Measurements from ENCODE around the gene NPDC1. TPM values are rescaled to one million over a fixed set of nuclear protein-coding genes. Genes with fewer than 3 reads are reported as not detected.
A peak's percentile ranks its signal among the peaks of the same experiment; 100 is the strongest.
"Not testable (repeated sequence)": the region's sequence is repeated elsewhere in the genome, so short reads cannot be mapped to it uniquely, and the experiment has no call there.

NPDC1 gene
- total and polyA plus RNA-seq, 4 experiments from 2014 or later: 20.7 to 32.2 (median 22.1) TPM

GRCh38 chr9:137007108-137007815, 38.7 kb downstream of the NPDC1 start:
- Histone ChIP-seq H3K27ac (ENCODE audit: low read depth, low read length) (no peak overlapping the region), H3K9me3 (ENCODE audit: control insufficient read depth in 1 of 2, low read length in 2 of 2) (no peaks in the 10 kb centered on the region), H3K4me1 (ENCODE audit: insufficient read depth, low read length) (no peaks in the 10 kb centered on the region), H3K27me3 (ENCODE audit: insufficient read depth, low read length) (no peaks in the 10 kb centered on the region), H3K36me3 (ENCODE audit: insufficient read depth, low read length) (no peaks in the 10 kb centered on the region), H3K4me3 (ENCODE audit: low read length in 2 of 2) (no peak overlapping the region)
- intact Hi-C loops (cut with micrococcal nuclease): no loop called here
- Mint-ChIP-seq H3K27ac (no peak overlapping the region), H3K9me3 (peaks cover 0 to 2% (median 0%) of the 10 kb centered on the region in 8 donors), H3K4me1 (peaks cover 0 to 5% (median 0%) of the 10 kb centered on the region in 4 donors), H3K4me3 (no peak overlapping the region), H3K27me3 (no peaks in the 10 kb centered on the region), H3K36me3 (peaks cover 0 to 3% of the 10 kb centered on the region in 2 donors)
- no peak for DNase-seq
- POLR2A ChIA-PET (ENCODE audit: partially characterized antibody): interaction anchor here (1.4 to 1.5 kb wide), 2 partner anchors 20 to 28 kb away, joined by 3 to 4 read pairs; no protein-coding TSS in a partner anchor
- CTCF ChIA-PET (ENCODE audit: partially characterized antibody): interaction anchor here (1.1 to 1.4 kb wide), 2 partner anchors 14 to 28 kb away, joined by 3 read pairs; no protein-coding TSS in a partner anchor

- Mint-ChIP-seq H3K4me1 (peaks cover 0 to 5% (median 0%) of the 10 kb centered on the region in 4 donors), H3K4me3 (no peak overlapping the region), H3K36me3 (peaks cover 0 to under 1% of the 10 kb centered on the region in 2 donors), H3K27ac (peak overlapping the region in 2 of 7 donors; percentile 42 to 79), H3K27me3 (no peaks in the 10 kb centered on the region), H3K9me3 (peaks cover 0 to 2% (median 0%) of the 10 kb centered on the region in 8 donors)
- ChIA-PET CTCF (ENCODE audit: partially characterized antibody) (interaction anchor here (1.1 to 1.4 kb wide), 3 partner anchors 15 to 29 kb away, joined by 3 read pairs; no protein-coding TSS in a partner anchor), POLR2A (ENCODE audit: partially characterized antibody) (interaction anchor here (1.2 to 1.4 kb wide), 3 partner anchors 21 to 28 kb away, joined by 3 to 4 read pairs (median 3); no protein-coding TSS in a partner anchor)
- H3K27ac ChIP-seq (ENCODE audit: low read depth, low read length): no peak overlapping the region
- H3K4me1 ChIP-seq (ENCODE audit: insufficient read depth, low read length): no peaks in the 10 kb centered on the region
- intact Hi-C loops (cut with micrococcal nuclease): no loop called here
- no peak overlapping the region for H3K4me3 ChIP-seq (ENCODE audit: low read length in 2 of 2)
- no peaks in the 10 kb centered on the region for H3K27me3 ChIP-seq (ENCODE audit: insufficient read depth, low read length)
- DNase-seq: no peak
- H3K9me3 ChIP-seq (ENCODE audit: control insufficient read depth in 1 of 2, low read length in 2 of 2): no peaks in the 10 kb centered on the region
- no peaks in the 10 kb centered on the region for H3K36me3 ChIP-seq (ENCODE audit: insufficient read depth, low read length)
Measured at GRCh38 chr9:137006116-137007003, 39.6 kb downstream of the NPDC1 start.

- H3K27me3 ChIP-seq (ENCODE audit: insufficient read depth, low read length); H3K27ac ChIP-seq (ENCODE audit: low read depth, low read length); H3K9me3 Mint-ChIP-seq; DNase-seq; H3K27ac Mint-ChIP-seq; H3K36me3 ChIP-seq (ENCODE audit: insufficient read depth, low read length); H3K4me3 ChIP-seq (ENCODE audit: low read length in 2 of 2); H3K36me3 Mint-ChIP-seq; H3K27me3 Mint-ChIP-seq; H3K4me3 Mint-ChIP-seq; intact Hi-C loops (cut with micrococcal nuclease); H3K9me3 ChIP-seq (ENCODE audit: control insufficient read depth in 1 of 2, low read length in 2 of 2): not testable (repeated sequence)
- H3K4me1 ChIP-seq (ENCODE audit: insufficient read depth, low read length): peaks cover 12% of the 10 kb centered on the region
- CTCF ChIA-PET (ENCODE audit: partially characterized antibody): interaction anchor here (0.7 to 3.9 kb wide), 3 partner anchors 15 to 31 kb away, joined by 3 to 18 read pairs (median 4); no protein-coding TSS in a partner anchor
- peaks cover 5 to 21% (median 6%) of the 10 kb centered on the region in 4 donors for H3K4me1 Mint-ChIP-seq
- POLR2A ChIA-PET (ENCODE audit: partially characterized antibody): interaction anchor here (1.3 kb wide), 1 partner anchor 8 kb away, joined by 3 read pairs; the partner anchor contains the start of gene CLIC3
Measured at GRCh38 chr9:137004285-137004684, 41.7 kb downstream of the NPDC1 start.

- ChIA-PET POLR2A (ENCODE audit: partially characterized antibody) (interaction anchor here (1.2 kb wide), 1 partner anchor 10 kb away, joined by 3 read pairs; the partner anchor contains the start of gene PAXX), CTCF (ENCODE audit: partially characterized antibody) (interaction anchor here (0.6 to 3.9 kb wide), 5 partner anchors 27 to 69 kb away, joined by 3 to 18 read pairs (median 3); no protein-coding TSS in a partner anchor)
- Mint-ChIP-seq H3K4me1 (peaks cover 11 to 34% (median 15%) of the 10 kb centered on the region in 4 donors), H3K9me3 (peaks cover 0 to 2% (median 0%) of the 10 kb centered on the region in 8 donors), H3K4me3 (no peak overlapping the region), H3K27me3 (no peaks in the 10 kb centered on the region), H3K27ac (no peak overlapping the region), H3K36me3 (no peaks in the 10 kb centered on the region)
- no peaks in the 10 kb centered on the region for H3K27me3 ChIP-seq (ENCODE audit: insufficient read depth, low read length)
- H3K27ac ChIP-seq (ENCODE audit: low read depth, low read length): no peak overlapping the region
- H3K9me3 ChIP-seq (ENCODE audit: control insufficient read depth in 1 of 2, low read length in 2 of 2): no peaks in the 10 kb centered on the region
- H3K4me3 ChIP-seq (ENCODE audit: low read length in 2 of 2): no peak overlapping the region
- intact Hi-C loops (cut with micrococcal nuclease): no loop called here
- H3K4me1 ChIP-seq (ENCODE audit: insufficient read depth, low read length): peaks cover 25% of the 10 kb centered on the region
- DNase-seq: no peak
- no peaks in the 10 kb centered on the region for H3K36me3 ChIP-seq (ENCODE audit: insufficient read depth, low read length)
Measured at GRCh38 chr9:137002646-137003041, 43.3 kb downstream of the NPDC1 start.

- Histone ChIP-seq H3K4me1 (ENCODE audit: insufficient read depth, low read length) (peaks cover 31% of the 10 kb centered on the region), H3K27me3 (ENCODE audit: insufficient read depth, low read length) (no peaks in the 10 kb centered on the region), H3K36me3 (ENCODE audit: insufficient read depth, low read length) (no peaks in the 10 kb centered on the region), H3K9me3 (ENCODE audit: control insufficient read depth in 1 of 2, low read length in 2 of 2) (no peaks in the 10 kb centered on the region), H3K27ac (ENCODE audit: low read depth, low read length) (no peak overlapping the region), H3K4me3 (ENCODE audit: low read length in 2 of 2) (no peak overlapping the region)
- DNase-seq: no peak
- ChIA-PET POLR2A (ENCODE audit: partially characterized antibody) (interaction anchor here (1.1 to 1.2 kb wide), 2 partner anchors 9 to 128 kb away, joined by 3 read pairs; partner anchors contain the start of gene PAXX), CTCF (ENCODE audit: partially characterized antibody) (interaction anchor here (0.6 to 3.9 kb wide), 8 partner anchors 15 to 54 kb away, joined by 3 to 18 read pairs (median 4); partner anchors contain the start of gene ABCA2)
- intact Hi-C loops (cut with micrococcal nuclease): no loop called here
- Mint-ChIP-seq H3K4me3 (no peak overlapping the region), H3K27me3 (no peaks in the 10 kb centered on the region), H3K9me3 (peaks cover 0 to 2% (median 0%) of the 10 kb centered on the region in 8 donors), H3K27ac (no peak overlapping the region), H3K36me3 (no peaks in the 10 kb centered on the region), H3K4me1 (peaks cover 13 to 38% (median 19%) of the 10 kb centered on the region in 4 donors)
Measured at GRCh38 chr9:137001857-137002645, 43.9 kb downstream of the NPDC1 start.

GRCh38 chr9:137000177-137000930, 45.6 kb downstream of the NPDC1 start:
- H3K36me3 Mint-ChIP-seq: peaks cover 0 to 3% of the 10 kb centered on the region in 2 donors
- Histone ChIP-seq H3K4me1 (ENCODE audit: insufficient read depth, low read length) (peaks cover 45% of the 10 kb centered on the region), H3K27ac (ENCODE audit: low read depth, low read length) (no peak overlapping the region), H3K36me3 (ENCODE audit: insufficient read depth, low read length) (no peaks in the 10 kb centered on the region), H3K4me3 (ENCODE audit: low read length in 2 of 2) (no peak overlapping the region), H3K9me3 (ENCODE audit: control insufficient read depth in 1 of 2, low read length in 2 of 2) (no peaks in the 10 kb centered on the region), H3K27me3 (ENCODE audit: insufficient read depth, low read length) (no peaks in the 10 kb centered on the region)
- H3K4me3 Mint-ChIP-seq: peak overlapping the region in 7 of 8 donors; percentile 26 to 81 (median 60)
- peaks cover 13 to 50% (median 25%) of the 10 kb centered on the region in 4 donors for H3K4me1 Mint-ChIP-seq
- H3K27ac Mint-ChIP-seq: peak overlapping the region; percentile 65 to 92 (median 86)
- H3K9me3 Mint-ChIP-seq: peaks cover 0 to 2% (median 0%) of the 10 kb centered on the region in 8 donors
- H3K27me3 Mint-ChIP-seq: no peaks in the 10 kb centered on the region
- POLR2A ChIA-PET (ENCODE audit: partially characterized antibody): interaction anchor here (0.7 to 1.9 kb wide), 11 partner anchors 9 to 311 kb away, joined by 3 to 7 read pairs (median 3); partner anchors contain the start of genes ABCA2, FUT7 and PAXX
- intact Hi-C loops (cut with micrococcal nuclease): no loop called here
- CTCF ChIA-PET (ENCODE audit: partially characterized antibody): interaction anchor here (0.9 to 3.0 kb wide), 8 partner anchors 21 to 158 kb away, joined by 3 to 22 read pairs (median 4); partner anchors contain the start of genes ABCA2 and AJM1
- DNase-seq: peak in 4 of 5 donors; percentile 40 to 53 (median 44)
